Brain microvascular endothelial cell (primary cell): ENCODE data around the gene IBA57.

Experiments used
- DNase-seq: peaks from one replicate; pipeline ENCODE4 v3.0.0-alpha.2; 2020
- H3K27ac ChIP-seq: fragments of 250-450 bp; sonication (Bioruptor Pico); 2 replicates; pipeline ENCODE4 v1.5.1; 2020; ENCODE audit warnings: mild to moderate bottlenecking, moderate library complexity
- H3K27me3 ChIP-seq: fragments of 250-450 bp; sonication (Bioruptor Pico); replicated peaks from 2 replicates; pipeline ENCODE4 v1.5.1; 2020; ENCODE audit warnings: mild to moderate bottlenecking
- H3K36me3 ChIP-seq: fragments of 250-450 bp; sonication (Bioruptor Pico); replicated peaks from 2 replicates; pipeline ENCODE4 v1.5.1; 2020; ENCODE audit warnings: mild to moderate bottlenecking
- H3K4me3 ChIP-seq: 2 replicates; pipeline ENCODE4 v1.5.1; 2011; ENCODE audit warnings: low read depth, mild to moderate bottlenecking, control low read depth, low read length, moderate library complexity
- in situ Hi-C: cut with HindIII; loops from 2 replicates; pipeline ENCODE4 v1.10.0; 2017; ENCODE audit warnings: low sequenced_read_pairs, low pct_ligation_motif_present
- TF ChIP-seq, protein P1 (sequence below): IDR thresholded peaks from 2 replicates; pipeline ENCODE4 v1.5.1; 2011; ENCODE audit warnings: low read depth, mild to moderate bottlenecking, moderate library complexity, low read length, control low read depth, inconsistent platforms; ENCODE audit errors: missing control alignments

The IBA57 gene

DNA sequence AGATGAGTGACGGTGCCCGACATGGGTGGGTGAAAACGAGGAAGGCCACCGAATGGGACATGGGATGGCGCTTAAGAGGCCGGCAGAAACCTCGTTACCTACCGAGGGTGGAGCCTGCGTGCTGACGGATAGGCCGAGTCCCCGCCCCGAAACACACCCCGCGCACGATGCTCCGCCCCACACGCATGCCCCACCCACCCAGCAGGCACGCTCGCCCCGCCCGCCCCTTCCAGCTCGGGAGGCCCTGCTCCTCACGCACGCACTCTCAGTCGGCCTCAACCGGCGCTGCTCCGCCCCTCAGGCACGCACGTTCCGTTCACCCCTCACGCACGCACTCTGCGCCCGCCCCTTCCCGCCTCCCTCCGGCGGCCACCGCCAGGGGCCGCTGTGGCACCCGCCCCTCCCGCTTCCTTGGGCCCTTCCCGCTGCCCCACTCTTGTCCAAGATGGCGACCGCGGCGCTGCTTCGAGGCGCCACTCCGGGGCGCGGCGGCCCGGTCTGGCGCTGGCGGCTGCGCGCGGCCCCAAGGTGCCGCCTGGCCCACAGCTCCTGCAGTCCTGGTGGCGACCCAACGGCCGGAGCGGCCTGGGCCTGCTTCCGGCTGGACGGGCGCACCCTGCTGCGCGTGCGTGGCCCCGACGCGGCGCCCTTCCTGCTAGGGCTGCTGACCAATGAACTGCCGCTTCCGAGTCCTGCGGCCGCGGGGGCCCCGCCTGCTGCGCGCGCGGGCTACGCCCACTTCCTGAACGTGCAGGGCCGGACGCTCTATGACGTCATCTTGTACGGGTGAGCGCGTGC is at the start of gene IBA57:
IBA57 (plus strand) TSS at position 433 of the 798 bp plus-strand sequence; CDS start at position 446, 13 bp downstream.
- TF ChIP-seq, protein P1, sequence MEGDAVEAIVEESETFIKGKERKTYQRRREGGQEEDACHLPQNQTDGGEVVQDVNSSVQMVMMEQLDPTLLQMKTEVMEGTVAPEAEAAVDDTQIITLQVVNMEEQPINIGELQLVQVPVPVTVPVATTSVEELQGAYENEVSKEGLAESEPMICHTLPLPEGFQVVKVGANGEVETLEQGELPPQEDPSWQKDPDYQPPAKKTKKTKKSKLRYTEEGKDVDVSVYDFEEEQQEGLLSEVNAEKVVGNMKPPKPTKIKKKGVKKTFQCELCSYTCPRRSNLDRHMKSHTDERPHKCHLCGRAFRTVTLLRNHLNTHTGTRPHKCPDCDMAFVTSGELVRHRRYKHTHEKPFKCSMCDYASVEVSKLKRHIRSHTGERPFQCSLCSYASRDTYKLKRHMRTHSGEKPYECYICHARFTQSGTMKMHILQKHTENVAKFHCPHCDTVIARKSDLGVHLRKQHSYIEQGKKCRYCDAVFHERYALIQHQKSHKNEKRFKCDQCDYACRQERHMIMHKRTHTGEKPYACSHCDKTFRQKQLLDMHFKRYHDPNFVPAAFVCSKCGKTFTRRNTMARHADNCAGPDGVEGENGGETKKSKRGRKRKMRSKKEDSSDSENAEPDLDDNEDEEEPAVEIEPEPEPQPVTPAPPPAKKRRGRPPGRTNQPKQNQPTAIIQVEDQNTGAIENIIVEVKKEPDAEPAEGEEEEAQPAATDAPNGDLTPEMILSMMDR: peak; percentile 78
- H3K36me3 ChIP-seq: no peaks in the 10 kb centered on the region
- in situ Hi-C loops: no loop called here
- H3K4me3 ChIP-seq: peak within 1 kb of the TSS; percentile 73
- no peaks in the 10 kb centered on the region for H3K27me3 ChIP-seq
- peak within 1 kb of the TSS; percentile 100 for H3K27ac ChIP-seq
- peak; percentile 97 for DNase-seq

GRCh38 chr1:228117335-228117734 is 48.3 kb upstream of the IBA57 start:
- no peak for DNase-seq
- H3K27me3 ChIP-seq: no peaks in the 10 kb centered on the region
- no peak overlapping the region for H3K4me3 ChIP-seq
- in situ Hi-C loops: no loop called here
- TF ChIP-seq, protein P1: no peak
- no peak overlapping the region for H3K27ac ChIP-seq
- no peaks in the 10 kb centered on the region for H3K36me3 ChIP-seq

DNA sequence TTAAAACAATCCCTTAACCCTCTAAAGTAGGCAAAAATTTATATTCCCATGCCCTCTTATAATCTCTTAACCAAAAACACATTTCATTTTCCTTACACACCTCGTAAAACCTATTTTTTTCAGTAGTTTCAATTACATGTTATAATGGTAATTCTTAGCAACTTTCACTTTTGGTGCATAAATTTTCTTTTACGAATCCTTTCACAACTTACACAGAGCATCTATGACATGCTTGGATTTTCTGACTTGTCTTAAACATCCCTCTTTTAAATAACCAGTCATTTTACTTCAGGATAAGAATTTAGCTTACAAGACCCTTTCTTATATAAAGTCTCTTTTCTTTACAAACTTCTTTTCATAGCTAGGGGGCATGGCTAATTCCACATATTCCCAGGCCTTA is 47.6 kb upstream of the IBA57 start:
- Histone ChIP-seq H3K27me3 (no peaks in the 10 kb centered on the region), H3K4me3 (no peak overlapping the region), H3K27ac (no peak overlapping the region), H3K36me3 (no peaks in the 10 kb centered on the region)
- DNase-seq: no peak
- TF ChIP-seq, protein P1: no peak
- in situ Hi-C loops: no loop called here

- DNase-seq: no peak
- Histone ChIP-seq H3K27me3 (no peaks in the 10 kb centered on the region), H3K4me3 (no peak overlapping the region), H3K36me3 (no peaks in the 10 kb centered on the region), H3K27ac (no peak overlapping the region)
- TF ChIP-seq, protein P1: no peak
- in situ Hi-C loops: no loop called here
Measured at GRCh38 chr1:228120351-228120750, 45.3 kb upstream of the IBA57 start.

- H3K27me3 ChIP-seq: no peaks in the 10 kb centered on the region
- DNase-seq: no peak
- H3K27ac ChIP-seq: no peak overlapping the region
- in situ Hi-C loops: no loop called here
- H3K4me3 ChIP-seq: no peak overlapping the region
- H3K36me3 ChIP-seq: no peaks in the 10 kb centered on the region
- TF ChIP-seq, protein P1: no peak
Measured at GRCh38 chr1:228120857-228121489, 44.6 kb upstream of the IBA57 start.
